ENCODE results near the gene OR52D1.

OR52D1 gene

GRCh38 chr11:5467527-5467926 is 21.0 kb upstream of the OR52D1 start:
- H3K4me3 ChIP-seq (ENCODE audit: low read depth, low read length), result no peak overlapping the region
- no peak for DNase-seq (ENCODE audit: low read depth)
- no peak for TF ChIP-seq CTCF (IDR thresholded peaks at IDR 0.05; ENCODE audit: low read depth, low read length, missing control alignments)

- no peak for DNase-seq (ENCODE audit: low read depth)
- no peak for TF ChIP-seq CTCF (IDR thresholded peaks at IDR 0.05; ENCODE audit: low read depth, low read length, missing control alignments)
- H3K4me3 ChIP-seq (ENCODE audit: low read depth, low read length), result no peak overlapping the region
These were observed 14.6 kb upstream of the OR52D1 start for GRCh38 chr11:5473921-5474320.

DNA sequence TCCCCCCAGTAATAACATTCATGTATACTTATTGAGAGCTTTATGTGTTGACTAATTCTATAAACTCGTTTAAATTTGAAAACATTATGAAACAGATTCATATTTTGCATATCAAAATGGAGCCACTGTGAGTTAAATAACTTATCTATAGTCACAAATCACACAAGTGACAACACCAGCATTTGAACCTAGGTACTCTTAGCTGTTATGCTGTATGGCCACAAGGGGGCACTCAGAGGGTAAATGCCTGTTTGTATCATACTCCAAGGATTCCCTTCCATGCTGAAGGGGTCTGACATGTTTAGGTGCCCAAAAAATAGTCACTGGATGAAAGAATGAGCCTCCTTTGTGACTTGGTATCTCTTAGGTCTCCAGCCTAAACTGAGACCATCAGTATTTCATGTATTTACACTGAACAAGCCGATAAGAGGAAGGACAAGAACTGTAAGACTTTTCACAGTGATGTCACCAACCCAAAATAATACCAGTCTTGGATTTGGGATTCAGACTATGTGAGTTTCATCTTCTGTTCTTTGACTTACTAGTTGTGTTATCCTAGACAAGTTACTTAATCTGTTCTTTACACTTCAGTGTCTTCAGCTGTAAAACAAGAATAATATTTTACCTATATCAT is 12.2 kb upstream of the OR52D1 start:
- peak; percentile 78 for TF ChIP-seq CTCF (IDR thresholded peaks at IDR 0.05; ENCODE audit: low read depth, low read length, missing control alignments)
- no peak overlapping the region for H3K4me3 ChIP-seq (ENCODE audit: low read depth, low read length)
- DNase-seq (ENCODE audit: low read depth), result peak; percentile 13

- TF ChIP-seq CTCF (IDR thresholded peaks at IDR 0.05; ENCODE audit: low read depth, low read length, missing control alignments), result no peak
- no peak overlapping the region for H3K4me3 ChIP-seq (ENCODE audit: low read depth, low read length)
- no peak for DNase-seq (ENCODE audit: low read depth)
These were observed 2.5 kb upstream of the OR52D1 start for GRCh38 chr11:5486003-5486402.

GRCh38 chr11:5486421-5486820 is 2.1 kb upstream of the OR52D1 start:
- DNase-seq (ENCODE audit: low read depth), result no peak
- H3K4me3 ChIP-seq (ENCODE audit: low read depth, low read length), result no peak overlapping the region
- no peak for TF ChIP-seq CTCF (IDR thresholded peaks at IDR 0.05; ENCODE audit: low read depth, low read length, missing control alignments)

GRCh38 chr11:5488798-5489399 is 414 bp downstream of the OR52D1 start:
- no peak overlapping the region for H3K4me3 ChIP-seq (ENCODE audit: low read depth, low read length)
- DNase-seq (ENCODE audit: low read depth), result no peak
- no peak for TF ChIP-seq CTCF (IDR thresholded peaks at IDR 0.05; ENCODE audit: low read depth, low read length, missing control alignments)

Measured in GM12864 (cell line).